IMR-90 (cell line): Measurements from ENCODE around the gene FAM83E. TPM values are rescaled to one million over a fixed set of nuclear protein-coding genes. Genes with fewer than 3 reads are reported as not detected.

Source experiments
- ATAC-seq: fragments of 200-7000 bp; cut with Tn5 transposase; 2 replicates; pipeline ENCODE4 v1.9.1; 2020; ENCODE audit warnings: low read depth, mild to moderate bottlenecking, moderate library complexity
- BruUV-seq: library from RNA; stranded (reverse); fragments of 400-500 nt; replicated peaks from 2 replicates; lab custom pipeline; 2021; lab: Mats Ljungman, UMichigan
- CTCF ChIA-PET: fragments of 300-600 bp; formaldehyde crosslinking; extraction: SDS; loops from one replicate; lab custom pipeline; 2021; ENCODE audit warnings: antibody characterized with exemption; lab: Yijun Ruan, JAX
- POLR2A ChIA-PET: fragments of 300-600 bp; sonication (Branson Sonifier 250); formaldehyde crosslinking; loops from one replicate; lab custom pipeline; 2022; ENCODE audit warnings: antibody characterized with exemption; ENCODE audit not compliant: unreplicated experiment; lab: Charles Lee
- DNase-seq: peaks from one replicate; pipeline ENCODE4 v3.0.0; 2013
- H2AFZ ChIP-seq: replicated peaks from 2 replicates; pipeline ENCODE3; 2013; ENCODE audit warnings: low read length, mild to moderate bottlenecking; ENCODE audit not compliant: poor library complexity
- H2AK5ac ChIP-seq: 2 replicates; pipeline ENCODE4 v1.6.1; 2013; ENCODE audit warnings: low read depth, low read length, inconsistent platforms
- H2AK9ac ChIP-seq: replicated peaks from 2 replicates; pipeline ENCODE3; 2013; ENCODE audit warnings: mild to moderate bottlenecking, low read depth, low read length, moderate library complexity; ENCODE audit not compliant: poor library complexity
- H2BK120ac ChIP-seq: 2 replicates; pipeline ENCODE4 v1.6.1; 2013; ENCODE audit warnings: low read depth, low read length, inconsistent platforms
- H2BK15ac ChIP-seq: 3 replicates; pipeline ENCODE4 v1.6.1; 2013; ENCODE audit warnings: low read depth, low read length, inconsistent platforms
- H2BK20ac ChIP-seq: 2 replicates; pipeline ENCODE4 v1.6.1; 2013; ENCODE audit warnings: low read depth, mild to moderate bottlenecking, inconsistent platforms, low read length, moderate library complexity
- H2BK5ac ChIP-seq: 2 replicates; pipeline ENCODE4 v1.6.1; 2013; ENCODE audit warnings: mild to moderate bottlenecking, low read depth, low read length, inconsistent platforms; ENCODE audit not compliant: poor library complexity, severe bottlenecking
- H3K14ac ChIP-seq: replicated peaks from 2 replicates; pipeline ENCODE4 v1.6.1; 2013; ENCODE audit warnings: low read depth, low read length, inconsistent platforms
- H3K18ac ChIP-seq: 2 replicates; pipeline ENCODE4 v1.6.1; 2013; ENCODE audit warnings: low read depth, low read length, control low read depth
- H3K23ac ChIP-seq: 2 replicates; pipeline ENCODE4 v1.6.1; 2013; ENCODE audit warnings: low read depth, low read length, inconsistent platforms
- H3K27ac ChIP-seq: 2 replicates; pipeline ENCODE4 v1.5.1; 2013; ENCODE audit warnings: mild to moderate bottlenecking, control low read depth, low read length; ENCODE audit not compliant: insufficient read depth
- H3K27me3 ChIP-seq: 2 replicates; pipeline ENCODE4 v1.6.1; 2013; ENCODE audit warnings: low read length; ENCODE audit not compliant: control insufficient read depth, insufficient read depth
- H3K36me3 ChIP-seq: 2 replicates; pipeline ENCODE4 v1.6.1; 2013; ENCODE audit warnings: low read length, mixed read lengths; ENCODE audit not compliant: control insufficient read depth, insufficient read depth
- H3K4ac ChIP-seq: 2 replicates; pipeline ENCODE4 v1.6.1; 2013; ENCODE audit warnings: low read depth, low read length, inconsistent platforms
- H3K4me1 ChIP-seq: 2 replicates; pipeline ENCODE4 v1.6.1; 2013; ENCODE audit warnings: low read length, mixed read lengths; ENCODE audit not compliant: control insufficient read depth, insufficient read depth
- H3K4me2 ChIP-seq: 2 replicates; pipeline ENCODE4 v1.6.1; 2013; ENCODE audit warnings: low read depth, mild to moderate bottlenecking, control low read depth, low read length, moderate library complexity
- H3K4me3 ChIP-seq: 2 replicates; pipeline ENCODE4 v1.5.1; 2013; ENCODE audit warnings: low read depth, mild to moderate bottlenecking, control low read depth, low read length, moderate library complexity; ENCODE audit not compliant: insufficient read depth
- H3K56ac ChIP-seq: 2 replicates; pipeline ENCODE4 v1.6.1; 2013; ENCODE audit warnings: low read length, inconsistent platforms; ENCODE audit not compliant: insufficient read depth; ENCODE audit errors: extremely low read depth
- H3K79me1 ChIP-seq, 2 experiments: 2 replicates each; pipeline ENCODE4 v1.6.1; 2013; ENCODE audit warnings: low read length in 2 of 2, inconsistent platforms in 1 of 2, low read depth in 1 of 2
- H3K9ac ChIP-seq: 2 replicates; pipeline ENCODE4 v1.6.1; 2013; ENCODE audit warnings: low read depth, low read length, control low read depth
- H3K9me1 ChIP-seq: 2 replicates; pipeline ENCODE4 v1.6.1; 2013; ENCODE audit warnings: low read length, inconsistent platforms; ENCODE audit not compliant: insufficient read depth
- H3K9me3 ChIP-seq: 2 replicates; pipeline ENCODE4 v1.6.1; 2013; ENCODE audit warnings: low read length; ENCODE audit not compliant: control insufficient read depth, insufficient read depth
- H4K20me1 ChIP-seq: 2 replicates; pipeline ENCODE4 v1.6.1; 2013; ENCODE audit warnings: low read length, inconsistent platforms; ENCODE audit not compliant: insufficient read depth
- H4K5ac ChIP-seq: 2 replicates; pipeline ENCODE4 v1.6.1; 2013; ENCODE audit warnings: mild to moderate bottlenecking, low read depth, low read length, control low read depth
- H4K8ac ChIP-seq, 2 experiments: 2 replicates each; pipeline ENCODE4 v1.6.1; 2013; ENCODE audit warnings: low read depth in 2 of 2, low read length in 2 of 2, control low read depth in 1 of 2, inconsistent platforms in 1 of 2
- H4K91ac ChIP-seq: 2 replicates; pipeline ENCODE4 v1.6.1; 2013; ENCODE audit warnings: low read depth, low read length, inconsistent platforms; ENCODE audit not compliant: insufficient read depth
- BHLHE40 ChIP-seq: fragments of 150-350 bp; IDR thresholded peaks from 2 replicates; pipeline ENCODE4 v1.6.1; 2016; ENCODE audit warnings: mild to moderate bottlenecking, low read depth, low read length
- CEBPB ChIP-seq: IDR thresholded peaks from 2 replicates; pipeline ENCODE4 v1.6.1; 2012; ENCODE audit warnings: low read depth, low read length, improper control_type of control experiment
- CHD1 ChIP-seq: IDR thresholded peaks from 2 replicates; pipeline ENCODE4 v1.6.1; 2012; ENCODE audit warnings: low read depth, low read length, improper control_type of control experiment
- MAFK ChIP-seq: IDR thresholded peaks from 2 replicates; pipeline ENCODE4 v1.6.1; 2012; ENCODE audit warnings: low read depth, low read length, improper control_type of control experiment
- MAZ ChIP-seq: IDR thresholded peaks from 2 replicates; pipeline ENCODE4 v1.6.1; 2012; ENCODE audit warnings: low read depth, mild to moderate bottlenecking, low read length, improper control_type of control experiment, moderate library complexity, borderline replicate concordance
- NFE2L2 ChIP-seq: fragments of 150-350 bp; IDR thresholded peaks from 2 replicates; pipeline ENCODE4 v1.6.1; 2016; ENCODE audit warnings: low read depth, mild to moderate bottlenecking, low read length
- POLR2A ChIP-seq: IDR thresholded peaks from 2 replicates; pipeline ENCODE4 v1.6.1; 2012; ENCODE audit warnings: mild to moderate bottlenecking, low read depth, low read length
- RCOR1 ChIP-seq: IDR thresholded peaks from 2 replicates; pipeline ENCODE4 v1.6.1; 2012; ENCODE audit warnings: mild to moderate bottlenecking, low read length, improper control_type of control experiment; ENCODE audit not compliant: insufficient replicate concordance
- RFX5 ChIP-seq: IDR thresholded peaks from 2 replicates; pipeline ENCODE4 v1.8.0; 2012; ENCODE audit warnings: low read depth, mild to moderate bottlenecking, low read length, moderate library complexity
- WGBS, 2 experiments: methylation state at CpG; one replicate each; pipeline versions ENCODE4 v1.1.5 to v1.1.7; 2013; ENCODE audit warnings: missing lambda C conversion rate in 2 of 2; ENCODE audit not compliant: insufficient read length in 1 of 2; ENCODE audit errors: extremely low coverage in 2 of 2; 5-methylcytosine and 5-hydroxymethylcytosine counted together
- dilution Hi-C: fragments of 300-500 bp; cut with HindIII; formaldehyde crosslinking; loops from one replicate; pipeline ENCODE4 v1.14.3; 2018; ENCODE audit warnings: low sequenced_read_pairs; ENCODE audit not compliant: unreplicated experiment
- in situ Hi-C: fragments of 300-500 bp; cut with MboI; formaldehyde crosslinking; loops from 3 replicates; pipeline ENCODE4 v1.14.3; 2019; ENCODE audit warnings: low sequenced_read_pairs, inconsistent platforms, mixed read lengths
- intact Hi-C: fragments of 100-400 bp; cut with micrococcal nuclease; formaldehyde crosslinking; loops from 2 replicates; pipeline ENCODE4 v1.10.0; 2022
- polyA plus RNA-seq, 3 experiments: library from polyadenylated mRNA; depleted of rRNA; stranded (reverse); fragments of >200 nt; gene quantifications; 2 replicates each; pipeline ENCODE4 v1.2.3, GENCODE V29; 2012; ENCODE audit warnings: low replicate concordance in 1 of 3
- total RNA-seq: library from RNA; depleted of rRNA; stranded (reverse); fragments of >200 nt; gene quantifications from 2 replicates; pipeline ENCODE4 v1.2.3, GENCODE V29; 2012
- TF ChIP-seq, protein P1 (sequence below): fragments of 150-350 bp; IDR thresholded peaks from 2 replicates; pipeline ENCODE4 v1.6.1; 2016; ENCODE audit warnings: low read depth, mild to moderate bottlenecking, low read length, moderate library complexity, borderline replicate concordance
- TF ChIP-seq, protein P2 (sequence below): fragments of 150-350 bp; IDR thresholded peaks from 2 replicates; pipeline ENCODE4 v1.6.1; 2017; ENCODE audit warnings: mild to moderate bottlenecking, antibody characterized with exemption, low read length, low read depth
- TF ChIP-seq, protein P3 (sequence below): conservative IDR thresholded peaks from 2 replicates; pipeline ENCODE4 v1.5.1; 2012; ENCODE audit warnings: mild to moderate bottlenecking, low read depth, low read length, improper control_type of control experiment

FAM83E gene
- total and polyA plus RNA-seq, 2 of the 4 experiments (the other 2 are of a cell fraction) = 0.05 to 0.36 TPM

DNA sequence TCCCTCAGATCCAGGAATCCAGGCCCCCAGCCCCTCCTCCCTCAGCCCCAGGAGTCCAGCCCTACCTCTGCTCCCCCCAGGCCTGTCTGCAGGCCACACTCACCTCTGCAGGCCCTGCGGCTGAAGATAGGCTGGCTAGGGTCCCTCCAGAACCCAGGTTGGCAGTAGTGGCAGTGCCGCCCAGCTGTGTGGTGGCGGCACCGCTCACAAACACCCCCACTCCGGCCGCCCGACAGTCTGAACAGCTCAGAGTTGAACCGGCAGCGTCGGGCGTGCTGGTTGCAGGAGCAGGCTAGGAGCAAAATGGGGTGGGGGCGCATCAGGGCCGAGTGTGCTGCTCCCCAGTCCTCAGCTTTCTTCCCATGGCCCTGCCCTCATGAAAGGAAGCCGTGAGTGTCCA is 49.6 kb upstream of the FAM83E start:
- WGBS, 2 experiments = 50% methylated on average over 2 of the region's 14 CpGs; no CpG with 5 or more reads in 1 of the 2 experiments
- no TSS peak for BruUV-seq
- Histone ChIP-seq H2BK5ac (no peak overlapping the region), H4K91ac (no peak overlapping the region), H2BK20ac (no peak overlapping the region), H4K5ac (no peak overlapping the region), H3K14ac (no peak overlapping the region), H2AK9ac (no peak overlapping the region), H2AFZ (no peak overlapping the region), H3K4ac (no peak overlapping the region), H4K20me1 (no peaks in the 10 kb centered on the region), H3K9me3 (no peaks in the 10 kb centered on the region), H3K27me3 (peaks cover 2% of the 10 kb centered on the region), H3K56ac (no peak overlapping the region), H3K4me2 (no peak overlapping the region), H4K8ac (no peak overlapping the region), H3K23ac (no peak overlapping the region), H3K9ac (no peak overlapping the region), H2AK5ac (no peak overlapping the region), H3K27ac (no peak overlapping the region), H2BK15ac (no peak overlapping the region), H3K4me3 (no peak overlapping the region), H2BK120ac (no peak overlapping the region), H3K79me1 (no peaks in the 10 kb centered on the region), H3K18ac (no peak overlapping the region), H3K36me3 (no peaks in the 10 kb centered on the region), H3K9me1 (no peaks in the 10 kb centered on the region), H3K4me1 (no peaks in the 10 kb centered on the region)
- intact Hi-C loops (no loop called here), dilution Hi-C loops (no loop called here), in situ Hi-C loops (no loop called here)
- ATAC-seq (no peak), DNase-seq (no peak)
- POLR2A ChIA-PET = no interaction called here
- TF ChIP-seq RFX5 (no peak), POLR2A (no peak), NFE2L2 (no peak), MAZ (no peak), RCOR1 (no peak), MAFK (no peak), CEBPB (no peak), CHD1 (no peak), BHLHE40 (no peak)
- TF ChIP-seq, protein P1, sequence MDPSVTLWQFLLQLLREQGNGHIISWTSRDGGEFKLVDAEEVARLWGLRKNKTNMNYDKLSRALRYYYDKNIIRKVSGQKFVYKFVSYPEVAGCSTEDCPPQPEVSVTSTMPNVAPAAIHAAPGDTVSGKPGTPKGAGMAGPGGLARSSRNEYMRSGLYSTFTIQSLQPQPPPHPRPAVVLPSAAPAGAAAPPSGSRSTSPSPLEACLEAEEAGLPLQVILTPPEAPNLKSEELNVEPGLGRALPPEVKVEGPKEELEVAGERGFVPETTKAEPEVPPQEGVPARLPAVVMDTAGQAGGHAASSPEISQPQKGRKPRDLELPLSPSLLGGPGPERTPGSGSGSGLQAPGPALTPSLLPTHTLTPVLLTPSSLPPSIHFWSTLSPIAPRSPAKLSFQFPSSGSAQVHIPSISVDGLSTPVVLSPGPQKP = no peak
- TF ChIP-seq, protein P2, sequence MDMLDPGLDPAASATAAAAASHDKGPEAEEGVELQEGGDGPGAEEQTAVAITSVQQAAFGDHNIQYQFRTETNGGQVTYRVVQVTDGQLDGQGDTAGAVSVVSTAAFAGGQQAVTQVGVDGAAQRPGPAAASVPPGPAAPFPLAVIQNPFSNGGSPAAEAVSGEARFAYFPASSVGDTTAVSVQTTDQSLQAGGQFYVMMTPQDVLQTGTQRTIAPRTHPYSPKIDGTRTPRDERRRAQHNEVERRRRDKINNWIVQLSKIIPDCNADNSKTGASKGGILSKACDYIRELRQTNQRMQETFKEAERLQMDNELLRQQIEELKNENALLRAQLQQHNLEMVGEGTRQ = no peak
- TF ChIP-seq, protein P3, sequence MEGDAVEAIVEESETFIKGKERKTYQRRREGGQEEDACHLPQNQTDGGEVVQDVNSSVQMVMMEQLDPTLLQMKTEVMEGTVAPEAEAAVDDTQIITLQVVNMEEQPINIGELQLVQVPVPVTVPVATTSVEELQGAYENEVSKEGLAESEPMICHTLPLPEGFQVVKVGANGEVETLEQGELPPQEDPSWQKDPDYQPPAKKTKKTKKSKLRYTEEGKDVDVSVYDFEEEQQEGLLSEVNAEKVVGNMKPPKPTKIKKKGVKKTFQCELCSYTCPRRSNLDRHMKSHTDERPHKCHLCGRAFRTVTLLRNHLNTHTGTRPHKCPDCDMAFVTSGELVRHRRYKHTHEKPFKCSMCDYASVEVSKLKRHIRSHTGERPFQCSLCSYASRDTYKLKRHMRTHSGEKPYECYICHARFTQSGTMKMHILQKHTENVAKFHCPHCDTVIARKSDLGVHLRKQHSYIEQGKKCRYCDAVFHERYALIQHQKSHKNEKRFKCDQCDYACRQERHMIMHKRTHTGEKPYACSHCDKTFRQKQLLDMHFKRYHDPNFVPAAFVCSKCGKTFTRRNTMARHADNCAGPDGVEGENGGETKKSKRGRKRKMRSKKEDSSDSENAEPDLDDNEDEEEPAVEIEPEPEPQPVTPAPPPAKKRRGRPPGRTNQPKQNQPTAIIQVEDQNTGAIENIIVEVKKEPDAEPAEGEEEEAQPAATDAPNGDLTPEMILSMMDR = no peak
- CTCF ChIA-PET = no interaction called here
